ENCODE data around the gene MPG. TPM values are rescaled to one million over a fixed set of nuclear protein-coding genes. Genes with fewer than 3 reads are reported as not detected.

Gene MPG
- total RNA-seq, 4 donors from 2014 or later, result 46.8 to 84.8 (median 61.0) TPM

GRCh38 chr16:56231-56927, 21.6 kb upstream of the MPG start:
- TF ChIP-seq POLR2A (IDR thresholded peaks at IDR 0.05) (no peak), CTCF (IDR thresholded peaks at IDR 0.05) (no peak)
- H3K4me3 ChIP-seq (ENCODE audit: low read depth, poor library complexity, severe bottlenecking), result no peak overlapping the region
- 84 to 91% methylated on average over 17 of the region's 17 CpGs for WGBS, 2 donors
- no peak for DNase-seq (ENCODE audit: low spot score in 2 of 2)
- intact Hi-C loops (cut with DNase I; ENCODE audit: low total_unique reads), result no loop called here

DNA sequence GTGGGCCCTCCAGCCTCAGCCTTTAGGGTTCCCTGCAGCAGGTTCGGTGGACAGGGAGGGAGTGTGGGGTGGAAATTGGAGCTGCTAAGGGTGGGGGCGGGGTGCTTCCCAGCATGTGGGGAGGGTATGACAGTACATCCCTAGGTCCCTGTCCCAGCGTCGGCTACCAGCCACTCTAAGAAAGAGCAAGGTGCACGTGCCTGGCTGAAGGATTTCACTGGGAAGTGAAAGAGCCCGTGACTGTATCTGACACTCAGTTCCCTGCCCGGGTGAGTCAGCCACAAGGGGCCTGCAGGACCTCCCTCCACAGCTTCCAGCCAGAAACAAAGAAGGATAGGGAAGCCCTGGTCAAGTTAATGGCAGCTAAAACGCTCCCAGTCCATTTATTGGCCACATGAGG, 20.3 kb upstream of the MPG start:
- WGBS, 2 donors, result 60 to 72% methylated on average over 7 to 8 of the region's 8 CpGs
- no peak for TF ChIP-seq CTCF (IDR thresholded peaks at IDR 0.05)
- TF ChIP-seq POLR2A (IDR thresholded peaks at IDR 0.05), result no peak
- intact Hi-C loops (cut with DNase I; ENCODE audit: low total_unique reads), result no loop called here
- DNase-seq (ENCODE audit: low spot score in 2 of 2), result no peak
- H3K4me3 ChIP-seq (ENCODE audit: low read depth, poor library complexity, severe bottlenecking), result no peak overlapping the region

DNA sequence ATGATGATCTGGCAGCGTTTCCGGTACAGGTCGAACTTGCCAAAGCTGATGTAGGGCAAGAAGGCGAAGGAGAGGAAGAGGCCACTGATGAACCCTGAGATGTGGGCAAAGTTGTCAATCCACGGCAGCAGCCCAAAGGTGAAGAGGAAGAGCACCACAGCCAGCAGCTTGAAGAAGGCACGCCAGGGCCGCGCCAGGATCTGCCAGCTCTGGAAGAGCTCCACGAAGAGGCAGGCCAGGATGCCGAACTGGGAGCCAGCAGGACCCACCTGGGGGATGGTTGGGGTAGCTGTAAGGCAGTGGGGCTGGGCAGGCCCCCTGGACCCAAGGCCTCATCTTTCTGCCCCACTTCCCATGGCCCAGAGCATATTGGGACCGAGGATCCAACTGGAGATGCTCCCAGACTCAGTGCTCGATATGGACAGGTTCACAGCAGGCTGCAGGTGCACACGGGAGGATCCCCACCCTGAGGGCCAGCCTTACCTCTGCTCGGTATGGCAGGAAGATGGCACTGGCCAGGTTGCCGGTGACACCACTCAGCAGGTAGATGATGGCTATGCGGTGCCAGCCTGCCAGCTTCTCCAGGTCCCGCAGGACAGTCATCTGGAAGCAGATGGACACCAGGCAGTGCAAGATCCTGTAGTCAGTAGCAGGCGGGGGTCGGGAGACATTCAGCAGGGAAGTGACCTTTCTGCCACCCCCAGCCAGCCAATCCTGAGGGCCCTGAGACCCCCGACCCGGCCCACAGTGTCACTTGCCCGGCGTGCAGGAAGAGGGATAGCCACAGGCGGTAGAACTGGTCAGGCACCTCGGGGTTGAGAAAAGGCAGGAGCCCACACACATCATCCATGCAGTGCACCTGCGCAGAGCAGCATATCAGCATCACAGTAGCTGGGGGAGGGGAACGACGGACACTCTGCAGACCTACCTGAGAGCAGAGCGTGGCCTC, 19.3 kb upstream of the MPG start:
- 82 to 87% methylated on average over 25 to 27 of the region's 29 CpGs for WGBS, 2 donors
- no peak for TF ChIP-seq CTCF (IDR thresholded peaks at IDR 0.05)
- TF ChIP-seq POLR2A (IDR thresholded peaks at IDR 0.05), result no peak
- DNase-seq (ENCODE audit: low spot score in 2 of 2), result no peak

GRCh38 chr16:59440-60059, 18.5 kb upstream of the MPG start:
- DNase-seq (ENCODE audit: low spot score in 2 of 2), result no peak
- H3K4me3 ChIP-seq (ENCODE audit: low read depth, poor library complexity, severe bottlenecking), result no peak overlapping the region
- intact Hi-C loops (cut with DNase I; ENCODE audit: low total_unique reads), result no loop called here
- WGBS, 2 donors, result 86 to 89% methylated on average over 14 of the region's 14 CpGs
- TF ChIP-seq POLR2A (IDR thresholded peaks at IDR 0.05) (no peak), CTCF (IDR thresholded peaks at IDR 0.05) (no peak)

More for the DNA sequence above, 19.3 kb upstream of the MPG start:
- intact Hi-C loops (cut with DNase I; ENCODE audit: low total_unique reads), result no loop called here
- H3K4me3 ChIP-seq (ENCODE audit: low read depth, poor library complexity, severe bottlenecking), result no peak overlapping the region

DNA sequence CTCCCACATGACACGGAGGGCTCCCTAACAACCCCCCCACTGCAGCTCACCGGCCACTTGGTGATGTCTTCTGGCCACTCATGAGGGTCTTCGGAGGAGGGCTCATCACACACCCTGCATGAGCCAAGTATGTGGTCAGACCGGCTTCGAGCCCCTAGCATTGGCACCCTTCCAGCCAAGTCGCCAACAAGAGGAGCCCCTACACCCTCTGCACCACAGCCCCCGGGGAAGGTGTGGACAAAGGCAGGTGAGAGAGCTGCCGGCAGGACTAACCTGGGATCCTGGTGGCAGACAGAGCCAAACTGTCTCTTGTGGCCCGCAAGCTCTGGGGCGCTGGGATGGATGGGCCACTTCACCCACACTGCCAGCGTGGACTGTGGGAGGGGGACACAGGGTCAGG, 17.9 kb upstream of the MPG start:
- no peak for TF ChIP-seq POLR2A (IDR thresholded peaks at IDR 0.05)
- TF ChIP-seq CTCF (IDR thresholded peaks at IDR 0.05), result no peak
- intact Hi-C loops (cut with DNase I; ENCODE audit: low total_unique reads), result no loop called here
- no peak for DNase-seq (ENCODE audit: low spot score in 2 of 2)
- no peak overlapping the region for H3K4me3 ChIP-seq (ENCODE audit: low read depth, poor library complexity, severe bottlenecking)
- 83 to 93% methylated on average over 7 to 10 of the region's 11 CpGs for WGBS, 2 donors

All from lower leg skin (tissue), 4 donors.